ENCODE data around the gene SHBG. TPM values are rescaled to one million over a fixed set of nuclear protein-coding genes. Genes with fewer than 3 reads are reported as not detected.

Gene SHBG
- total RNA-seq, 1 donor = 0.36 TPM

GRCh38 chr17:7626307-7626706 is 3.6 kb upstream of the SHBG start:
- no peak for TF ChIP-seq CTCF (IDR thresholded peaks at IDR 0.05; ENCODE audit: insufficient read depth, low read length)
- peak overlapping the region; percentile 88 for H3K4me3 ChIP-seq (ENCODE audit: low read depth, low read length)
- no peak for DNase-seq (ENCODE audit: low read depth)

GRCh38 chr17:7626956-7627249 is 3.0 kb upstream of the SHBG start:
- no peak for TF ChIP-seq CTCF (IDR thresholded peaks at IDR 0.05; ENCODE audit: insufficient read depth, low read length)
- peak overlapping the region; percentile 88 for H3K4me3 ChIP-seq (ENCODE audit: low read depth, low read length)
- no peak for DNase-seq (ENCODE audit: low read depth)

GRCh38 chr17:7627250-7628121 is 2.4 kb upstream of the SHBG start, which contains the start of gene SAT2:
SAT2 (minus strand) TSS chr17:7627821; CDS start chr17:7627635, 186 bp downstream.
- H3K4me3 ChIP-seq (ENCODE audit: low read depth, low read length) = peak within 1 kb of the TSS; percentile 88
- no peak for TF ChIP-seq CTCF (IDR thresholded peaks at IDR 0.05; ENCODE audit: insufficient read depth, low read length)
- peak; percentile 95 for DNase-seq (ENCODE audit: low read depth)

GRCh38 chr17:7631398-7632380 is 1.8 kb downstream of the SHBG start:
- no peak overlapping the region for H3K4me3 ChIP-seq (ENCODE audit: low read depth, low read length)
- no peak for DNase-seq (ENCODE audit: low read depth)
- no peak for TF ChIP-seq CTCF (IDR thresholded peaks at IDR 0.05; ENCODE audit: insufficient read depth, low read length)

GRCh38 chr17:7632492-7632894 is 2.6 kb downstream of the SHBG start:
- TF ChIP-seq CTCF (IDR thresholded peaks at IDR 0.05; ENCODE audit: insufficient read depth, low read length) = peak; percentile 67
- DNase-seq (ENCODE audit: low read depth) = peak; percentile 73
- H3K4me3 ChIP-seq (ENCODE audit: low read depth, low read length) = no peak overlapping the region

GRCh38 chr17:7633093-7633492 is 3.2 kb downstream of the SHBG start:
- no peak for DNase-seq (ENCODE audit: low read depth)
- no peak for TF ChIP-seq CTCF (IDR thresholded peaks at IDR 0.05; ENCODE audit: insufficient read depth, low read length)
- H3K4me3 ChIP-seq (ENCODE audit: low read depth, low read length) = no peak overlapping the region
